ENCODE measurements around the gene GSDMA.

GSDMA gene

DNA sequence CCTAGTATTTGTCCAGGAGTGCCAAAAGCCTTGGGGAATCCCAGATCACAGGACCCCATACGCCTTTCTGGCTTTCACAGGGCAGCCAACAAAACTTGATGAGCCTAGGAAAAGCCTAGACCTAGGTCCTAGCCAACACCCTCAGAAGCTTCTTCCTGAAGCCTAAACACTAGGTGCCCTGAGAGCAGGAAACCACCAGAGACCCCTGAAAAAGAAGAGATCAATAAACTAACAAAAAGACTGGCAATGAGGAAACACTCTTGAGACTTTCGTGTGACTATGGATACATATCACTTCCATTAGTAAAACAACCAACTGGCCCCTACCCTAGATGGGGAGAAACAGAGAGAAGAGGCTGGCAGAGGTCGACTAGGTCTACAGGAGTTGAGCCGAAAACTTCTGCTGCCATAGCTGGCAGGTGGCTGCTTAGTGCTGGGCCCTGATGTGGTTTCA is 36.6 kb upstream of the GSDMA start:
- DNase-seq (ENCODE audit: low spot score in 2 of 2): no peak
- in situ Hi-C loops (cut with MboI; ENCODE audit: low sequenced_read_pairs): no loop called here
- peaks cover 6% of the 10 kb centered on the region; the same call in 1 of the 2 replicates for H3K4me1 ChIP-seq
- peak overlapping the region; percentile 90 for H3K4me3 ChIP-seq
- no peaks in the 10 kb centered on the region for H3K9me3 ChIP-seq
- peaks cover 16% of the 10 kb centered on the region for H3K36me3 ChIP-seq (replicated peaks)
- H3K27me3 ChIP-seq (ENCODE audit: low read depth): no peaks in the 10 kb centered on the region

DNA sequence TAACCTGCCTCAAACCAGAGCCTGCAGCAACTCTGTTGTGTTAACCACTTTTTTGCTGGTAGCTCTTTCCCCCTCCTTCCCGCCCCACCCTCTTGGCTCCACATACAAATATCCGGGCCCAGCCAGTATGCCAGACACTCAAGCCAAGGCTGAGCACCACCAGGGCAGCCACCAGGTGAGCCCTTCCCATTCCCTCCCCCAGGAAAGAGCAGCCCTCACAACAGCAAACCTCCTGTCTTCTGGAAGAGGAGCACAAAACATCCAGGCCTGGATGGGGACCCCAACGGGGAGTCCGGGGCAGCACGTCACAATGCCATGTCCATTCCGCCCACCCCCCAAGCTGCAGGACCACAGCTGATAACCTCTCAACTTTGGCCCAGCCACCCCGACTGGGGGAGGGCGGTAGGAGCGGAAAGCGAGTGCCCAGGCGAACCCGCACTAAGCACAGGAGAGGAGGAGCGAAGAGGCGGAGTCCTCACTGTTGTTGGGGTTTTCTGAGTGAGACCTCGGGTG is 36.2 kb upstream of the GSDMA start:
- Histone ChIP-seq H3K4me3 (peak overlapping the region; percentile 90), H3K4me1 (peaks cover 6% of the 10 kb centered on the region; the same call in 1 of the 2 replicates), H3K36me3 (replicated peaks) (peaks cover 16% of the 10 kb centered on the region), H3K9me3 (no peaks in the 10 kb centered on the region), H3K27me3 (ENCODE audit: low read depth) (no peaks in the 10 kb centered on the region)
- DNase-seq (ENCODE audit: low spot score in 2 of 2): peak in 1 of 2 experiments; percentile 40
- in situ Hi-C loops (cut with MboI; ENCODE audit: low sequenced_read_pairs): no loop called here

DNA sequence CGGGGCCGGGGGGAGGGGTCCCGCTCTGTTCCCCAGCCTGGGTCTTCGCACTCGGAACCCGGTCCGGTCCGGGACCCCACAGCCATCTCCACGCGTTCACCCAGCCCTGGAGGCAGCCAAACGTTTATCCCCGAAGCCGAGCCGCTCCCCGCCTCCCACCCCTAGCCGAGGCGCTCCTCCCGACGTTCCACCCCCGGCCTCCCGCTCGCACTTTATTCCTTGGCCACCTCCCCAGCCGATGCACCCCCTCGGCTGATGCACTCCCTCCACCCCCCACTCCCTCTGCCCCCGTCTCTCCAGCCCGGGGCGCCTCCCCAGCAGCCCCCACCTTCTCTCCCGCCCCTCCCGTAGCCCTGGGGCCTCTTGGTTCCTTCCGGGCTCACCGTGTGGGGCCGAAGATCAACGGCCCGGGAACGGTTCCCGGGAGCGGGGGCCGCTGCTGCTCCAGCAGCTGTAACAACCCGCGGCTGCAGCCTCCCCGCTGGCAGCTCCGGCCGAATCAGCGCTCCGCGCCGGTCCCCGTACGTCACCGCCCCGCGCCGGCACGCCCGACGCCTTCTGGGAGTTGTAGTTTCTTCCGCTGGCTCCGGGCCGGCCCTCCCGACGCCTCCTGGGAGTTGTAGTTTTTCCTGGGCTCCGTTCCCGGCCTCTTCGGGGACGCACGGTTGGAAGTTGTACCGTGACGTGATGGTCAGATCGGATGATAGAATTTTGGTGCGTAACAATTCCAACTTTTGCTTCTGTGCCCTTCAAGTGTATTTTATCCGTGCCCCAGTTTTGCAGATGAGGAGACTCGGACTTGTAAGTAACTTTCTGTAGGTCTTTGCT is 35.5 kb upstream of the GSDMA start, which contains the start of the genes LRRC3C and ORMDL3:
LRRC3C (plus strand) TSS at position 632 of the 828 bp plus-strand sequence. CDS start 13,792 bp downstream, outside the sequence.
ORMDL3 (minus strand) TSS at position 501 of the 828 bp plus-strand sequence. CDS start 3,398 bp downstream, outside the sequence.
- Histone ChIP-seq H3K4me1 (peaks cover 6% of the 10 kb centered on the region; the same call in 1 of the 2 replicates), H3K27me3 (ENCODE audit: low read depth) (no peaks in the 10 kb centered on the region), H3K9me3 (no peaks in the 10 kb centered on the region), H3K4me3 (peak within 1 kb of the TSS; percentile 90), H3K36me3 (replicated peaks) (peaks cover 12% of the 10 kb centered on the region)
- peak; percentile 88 to 96 for DNase-seq (ENCODE audit: low spot score in 2 of 2)
- in situ Hi-C loops (cut with MboI; ENCODE audit: low sequenced_read_pairs): no loop called here

DNA sequence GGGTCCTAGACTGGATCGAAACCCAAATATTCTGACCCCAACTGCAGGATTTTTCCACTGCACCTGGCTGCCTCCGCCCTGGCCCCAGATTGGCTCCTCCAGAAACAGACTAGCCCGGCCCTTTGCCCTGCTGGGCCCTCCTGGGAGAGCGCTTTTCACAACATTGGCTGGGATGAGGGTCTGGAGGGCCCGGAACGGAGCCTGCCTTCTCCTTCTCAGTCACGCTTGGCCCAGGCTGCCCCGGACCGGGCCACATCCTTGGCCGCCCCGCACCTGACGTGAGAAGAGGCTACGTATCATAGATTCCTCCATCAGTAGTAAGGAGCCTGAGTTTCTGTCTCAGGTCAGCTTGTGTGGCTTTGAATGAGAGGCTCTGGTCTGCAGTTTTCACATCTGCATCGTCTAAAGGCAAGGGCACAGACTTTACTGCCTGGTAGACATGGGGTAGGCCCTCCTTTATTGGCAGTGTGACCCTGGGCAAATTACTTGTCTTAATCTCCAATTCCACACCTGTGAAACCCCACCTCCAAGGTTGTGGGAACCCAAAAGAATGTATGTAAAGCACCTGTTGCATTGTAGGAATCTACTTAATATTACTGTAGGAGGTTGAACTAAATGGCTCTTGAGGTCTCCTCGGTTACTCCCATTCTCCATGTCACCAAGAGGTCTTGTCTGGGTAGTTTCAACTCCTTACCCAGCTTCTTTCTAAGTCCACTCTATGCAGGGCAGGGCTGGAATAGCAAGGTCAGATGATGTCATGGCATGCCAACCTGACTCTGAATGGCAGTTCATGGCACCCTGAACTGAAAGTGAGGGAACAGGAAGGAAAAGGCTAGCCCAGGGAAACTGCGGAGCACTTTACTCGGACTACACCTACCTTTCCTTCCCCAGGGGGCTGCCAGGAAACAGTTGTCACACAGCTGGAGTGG is 34.6 kb upstream of the GSDMA start:
- H3K9me3 ChIP-seq: no peaks in the 10 kb centered on the region
- in situ Hi-C loops (cut with MboI; ENCODE audit: low sequenced_read_pairs): no loop called here
- peak in 1 of 2 experiments; percentile 67 for DNase-seq (ENCODE audit: low spot score in 2 of 2)
- H3K4me3 ChIP-seq: peak overlapping the region; percentile 90
- H3K4me1 ChIP-seq: peaks cover 6% of the 10 kb centered on the region; the same call in 1 of the 2 replicates
- no peaks in the 10 kb centered on the region for H3K27me3 ChIP-seq (ENCODE audit: low read depth)
- 0 out of 2 replicates have a peak, but pooled peaks cover 3% of the 10 kb centered on the region for H3K36me3 ChIP-seq (replicated peaks)

- no peaks in the 10 kb centered on the region for H3K9me3 ChIP-seq
- H3K4me1 ChIP-seq: peaks cover 6% of the 10 kb centered on the region; the same call in 1 of the 2 replicates
- no peaks in the 10 kb centered on the region for H3K36me3 ChIP-seq (replicated peaks)
- in situ Hi-C loops (cut with MboI; ENCODE audit: low sequenced_read_pairs): no loop called here
- no peak overlapping the region for H3K4me3 ChIP-seq
- no peaks in the 10 kb centered on the region for H3K27me3 ChIP-seq (ENCODE audit: low read depth)
- no peak for DNase-seq (ENCODE audit: low spot score in 2 of 2)
Observed at GRCh38 chr17:39928858-39929645, 33.8 kb upstream of the GSDMA start.

DNA sequence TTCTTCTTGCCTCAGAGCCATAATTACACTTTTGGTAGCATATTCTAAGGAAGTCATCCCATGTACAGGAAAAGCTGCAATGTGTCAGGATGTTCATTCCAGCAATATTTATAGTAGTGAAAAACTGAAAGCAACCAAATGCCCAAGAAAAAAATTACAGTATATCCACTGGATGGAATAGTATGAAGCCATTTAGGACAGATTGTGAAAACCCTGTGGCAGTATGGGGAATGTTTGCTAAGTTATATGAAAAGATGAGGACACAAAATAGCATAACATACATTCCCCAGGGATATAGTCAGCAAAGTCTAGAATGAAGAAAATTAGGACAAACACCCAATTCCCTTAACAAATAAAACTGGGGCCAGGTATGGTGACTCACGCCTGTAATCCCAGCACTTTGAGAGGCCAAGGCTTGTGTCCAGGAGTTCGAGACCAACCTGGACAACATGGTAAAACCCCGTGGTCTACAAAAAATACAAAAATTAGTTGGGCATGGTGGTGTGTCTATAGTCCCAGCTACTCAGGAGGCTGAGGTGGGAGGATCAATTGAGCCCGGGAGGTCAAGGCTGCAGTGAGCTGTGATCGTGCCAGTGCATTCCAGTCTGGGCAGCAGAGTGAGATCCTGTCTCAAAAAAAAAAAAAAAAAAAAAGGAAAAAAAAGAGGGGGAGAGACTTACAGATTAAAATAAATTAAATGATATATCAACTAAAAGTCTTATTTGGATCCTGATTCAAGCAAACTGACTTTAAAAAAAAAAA is 33.0 kb upstream of the GSDMA start:
- in situ Hi-C loops (cut with MboI; ENCODE audit: low sequenced_read_pairs): no loop called here

GRCh38 chr17:39933912-39934311 is 28.9 kb upstream of the GSDMA start:
- Histone ChIP-seq H3K4me3 (no peak overlapping the region), H3K4me1 (no peaks in the 10 kb centered on the region)
- in situ Hi-C loops (cut with MboI; ENCODE audit: low sequenced_read_pairs): no loop called here

More for the DNA sequence above, 33.0 kb upstream of the GSDMA start:
- Histone ChIP-seq H3K4me1 (peaks cover 6% of the 10 kb centered on the region; the same call in 1 of the 2 replicates), H3K27me3 (ENCODE audit: low read depth) (no peaks in the 10 kb centered on the region), H3K9me3 (no peaks in the 10 kb centered on the region), H3K36me3 (replicated peaks) (no peaks in the 10 kb centered on the region), H3K4me3 (no peak overlapping the region)
- no peak for DNase-seq (ENCODE audit: low spot score in 2 of 2)

GRCh38 chr17:39934324-39934723 is 28.5 kb upstream of the GSDMA start:
- DNase-seq (ENCODE audit: low spot score in 2 of 2): no peak
- Histone ChIP-seq H3K27me3 (ENCODE audit: low read depth) (no peaks in the 10 kb centered on the region), H3K4me3 (no peak overlapping the region), H3K36me3 (replicated peaks) (no peaks in the 10 kb centered on the region), H3K9me3 (no peaks in the 10 kb centered on the region), H3K4me1 (no peaks in the 10 kb centered on the region)
- in situ Hi-C loops (cut with MboI; ENCODE audit: low sequenced_read_pairs): no loop called here

More at GRCh38 chr17:39933912-39934311, 28.9 kb upstream of the GSDMA start:
- H3K27me3 ChIP-seq (ENCODE audit: low read depth): no peaks in the 10 kb centered on the region
- H3K36me3 ChIP-seq (replicated peaks): no peaks in the 10 kb centered on the region
- no peaks in the 10 kb centered on the region for H3K9me3 ChIP-seq
- no peak for DNase-seq (ENCODE audit: low spot score in 2 of 2)

DNA sequence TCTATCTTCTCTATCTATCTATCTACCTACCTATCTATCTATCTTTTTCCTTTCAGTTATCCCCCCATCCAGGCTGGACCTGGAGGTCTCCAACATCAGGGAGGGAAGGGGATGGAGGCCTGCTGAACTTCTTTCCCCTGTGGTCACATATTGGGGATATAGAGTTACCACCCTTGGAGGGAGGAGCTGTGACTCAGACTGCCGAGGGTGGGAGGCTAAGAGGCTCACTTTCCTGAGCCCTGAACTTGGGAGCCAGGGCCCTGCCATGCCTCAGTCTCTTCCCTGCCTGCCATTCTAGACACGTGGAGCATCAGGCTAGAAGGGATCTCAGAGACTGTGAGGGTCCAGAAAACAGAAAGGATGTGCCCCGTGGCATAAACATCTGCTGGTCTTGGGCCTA is 26.9 kb upstream of the GSDMA start:
- no peaks in the 10 kb centered on the region for H3K36me3 ChIP-seq (replicated peaks)
- in situ Hi-C loops (cut with MboI; ENCODE audit: low sequenced_read_pairs): no loop called here
- no peak for DNase-seq (ENCODE audit: low spot score in 2 of 2)
- no peaks in the 10 kb centered on the region; the same call in 1 of the 2 replicates for H3K27me3 ChIP-seq (ENCODE audit: low read depth)
- H3K9me3 ChIP-seq: no peaks in the 10 kb centered on the region
- H3K4me1 ChIP-seq: no peaks in the 10 kb centered on the region
- no peak overlapping the region for H3K4me3 ChIP-seq

DNA sequence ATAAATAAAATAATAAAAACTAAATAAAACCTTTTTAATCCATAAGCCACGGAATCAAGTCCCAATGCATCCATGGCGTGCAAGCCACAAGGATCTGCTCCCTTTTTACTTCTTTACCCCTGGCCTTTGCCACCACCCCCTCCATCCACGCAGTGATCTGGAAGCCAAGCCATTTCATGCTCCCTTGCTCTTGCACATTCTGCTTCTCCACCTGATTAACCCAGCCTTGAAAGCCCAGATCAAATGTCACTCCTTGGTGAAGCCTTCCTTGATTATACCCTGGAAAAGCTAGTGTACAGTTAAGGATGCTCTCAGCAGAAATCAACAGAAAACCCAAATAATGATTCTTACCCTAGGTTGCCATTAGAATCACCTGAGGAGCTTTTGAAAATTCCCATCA is 25.4 kb upstream of the GSDMA start:
- H3K4me1 ChIP-seq: no peaks in the 10 kb centered on the region
- H3K4me3 ChIP-seq: no peak overlapping the region
- in situ Hi-C loops (cut with MboI; ENCODE audit: low sequenced_read_pairs): no loop called here
- no peak for DNase-seq (ENCODE audit: low spot score in 2 of 2)
- no peaks in the 10 kb centered on the region for H3K9me3 ChIP-seq
- peaks cover under 1% of the 10 kb centered on the region; the same call in 1 of the 2 replicates for H3K27me3 ChIP-seq (ENCODE audit: low read depth)
- H3K36me3 ChIP-seq (replicated peaks): no peaks in the 10 kb centered on the region

GRCh38 chr17:39938140-39938869 is 24.5 kb upstream of the GSDMA start:
- Histone ChIP-seq H3K4me1 (no peaks in the 10 kb centered on the region), H3K27me3 (ENCODE audit: low read depth) (peaks cover 4% of the 10 kb centered on the region; the same call in 1 of the 2 replicates), H3K36me3 (replicated peaks) (no peaks in the 10 kb centered on the region), H3K9me3 (no peaks in the 10 kb centered on the region), H3K4me3 (no peak overlapping the region)
- in situ Hi-C loops (cut with MboI; ENCODE audit: low sequenced_read_pairs): no loop called here
- DNase-seq (ENCODE audit: low spot score in 2 of 2): no peak

DNA sequence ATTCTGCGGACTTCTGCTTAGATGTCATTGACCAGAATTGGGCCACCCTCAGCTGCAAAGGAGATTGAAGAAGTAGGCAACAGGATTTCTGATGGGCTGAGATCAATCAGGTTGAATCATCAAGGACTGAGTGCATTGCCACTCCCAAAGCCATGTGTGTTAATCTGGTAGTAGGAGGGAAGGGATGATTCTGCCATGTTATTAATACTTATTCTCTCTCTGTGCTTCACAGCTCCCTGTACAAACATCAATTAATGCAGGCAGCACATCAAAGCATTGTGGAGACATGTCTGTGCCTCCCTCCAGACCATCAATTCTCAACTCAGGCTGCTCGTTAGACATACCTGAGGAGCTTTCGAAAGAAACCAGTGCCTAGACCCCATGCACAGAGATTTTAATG is 23.7 kb upstream of the GSDMA start:
- Histone ChIP-seq H3K27me3 (ENCODE audit: low read depth) (peaks cover 4% of the 10 kb centered on the region; the same call in 1 of the 2 replicates), H3K4me1 (no peaks in the 10 kb centered on the region), H3K4me3 (no peak overlapping the region), H3K9me3 (no peaks in the 10 kb centered on the region), H3K36me3 (replicated peaks) (no peaks in the 10 kb centered on the region)
- DNase-seq (ENCODE audit: low spot score in 2 of 2): no peak
- in situ Hi-C loops (cut with MboI; ENCODE audit: low sequenced_read_pairs): no loop called here

Data from HAP-1 (cell line).